HG03558 (cell line): ENCODE measurements around the gene CERS6.
"Not testable (repeated sequence)": the region's sequence is repeated elsewhere in the genome, so short reads cannot be mapped to it uniquely, and the experiment has no call there.

Experiments used
- ATAC-seq: cut with Tn5 transposase; IDR thresholded peaks from one replicate; pipeline ENCODE4 v1.9.1; 2021; ENCODE audit warnings: moderate number of reproducible peaks; ENCODE audit not compliant: unreplicated experiment; ENCODE audit errors: extremely low read depth

Gene CERS6

GRCh38 chr2:168455645-168456520 lies at the start of gene CERS6:
Gene CERS6, plus strand, starts transcription at chr2:168456272. Its CDS starts 177 bp downstream, at chr2:168456449.
- peak; percentile 88 for ATAC-seq

GRCh38 chr2:168412301-168412700 lies 43.8 kb upstream of the CERS6 start:
- ATAC-seq, result not testable (repeated sequence)

DNA sequence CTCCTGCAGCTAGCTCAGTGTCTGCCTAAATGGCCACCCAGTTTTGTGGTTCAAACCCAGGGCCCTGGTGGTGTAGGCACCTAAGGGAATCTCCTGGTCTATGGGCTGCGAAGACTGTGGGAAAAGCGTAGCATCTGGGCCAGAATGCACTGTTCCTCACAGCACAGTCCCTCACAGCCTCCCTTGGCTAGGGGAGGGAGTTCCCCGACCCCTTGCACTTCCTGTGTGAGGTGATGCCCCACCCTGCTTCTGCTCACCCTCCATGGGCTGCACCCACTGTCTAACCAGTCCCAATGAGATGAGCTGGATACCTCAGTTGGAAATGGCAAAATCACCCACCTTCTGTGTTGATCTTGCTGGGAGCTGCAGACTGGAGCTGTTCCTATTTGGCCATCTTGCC lies 43.0 kb upstream of the CERS6 start:
- not testable (repeated sequence) for ATAC-seq

DNA sequence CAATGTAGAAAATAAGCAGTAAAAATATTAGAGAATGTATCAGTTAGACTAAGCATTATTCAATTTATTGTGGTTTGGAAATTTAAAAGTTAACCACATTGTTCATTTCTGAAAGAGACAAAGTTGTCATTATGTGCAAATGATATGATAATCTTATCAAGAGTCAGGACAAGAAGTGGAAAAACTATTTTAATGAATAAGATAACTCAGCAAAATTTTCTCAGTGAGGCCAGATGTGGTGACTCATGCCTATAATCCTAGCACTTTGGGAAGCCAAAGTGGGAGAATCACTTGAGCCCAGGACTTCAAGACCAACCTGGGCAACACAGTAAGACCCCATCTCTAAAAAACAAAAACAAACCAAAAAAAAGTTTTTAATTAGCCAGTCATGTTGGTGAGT lies 39.5 kb upstream of the CERS6 start:
- ATAC-seq, result no peak

DNA sequence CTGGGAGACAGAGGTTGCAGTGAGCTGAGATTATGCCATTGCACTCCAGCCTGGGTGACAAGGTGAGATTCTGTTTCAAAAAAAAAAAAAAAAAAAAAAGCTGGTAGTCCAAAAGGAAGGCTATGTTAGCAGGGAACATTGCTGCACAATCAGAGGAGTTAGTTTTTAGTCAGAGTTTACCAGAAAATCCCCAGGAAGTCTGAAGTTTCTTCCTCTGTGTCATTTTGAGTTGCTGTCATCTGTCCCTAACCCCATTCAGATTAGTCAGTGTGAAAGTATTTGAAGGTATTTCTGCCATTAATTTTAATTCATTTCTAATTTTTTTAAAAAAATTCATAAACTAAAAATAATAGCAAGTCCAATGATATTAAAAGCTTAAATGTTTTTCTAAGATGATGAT lies 33.5 kb upstream of the CERS6 start:
- no peak for ATAC-seq

- no peak for ATAC-seq
Measured at GRCh38 chr2:168424112-168424951, 31.7 kb upstream of the CERS6 start.

DNA sequence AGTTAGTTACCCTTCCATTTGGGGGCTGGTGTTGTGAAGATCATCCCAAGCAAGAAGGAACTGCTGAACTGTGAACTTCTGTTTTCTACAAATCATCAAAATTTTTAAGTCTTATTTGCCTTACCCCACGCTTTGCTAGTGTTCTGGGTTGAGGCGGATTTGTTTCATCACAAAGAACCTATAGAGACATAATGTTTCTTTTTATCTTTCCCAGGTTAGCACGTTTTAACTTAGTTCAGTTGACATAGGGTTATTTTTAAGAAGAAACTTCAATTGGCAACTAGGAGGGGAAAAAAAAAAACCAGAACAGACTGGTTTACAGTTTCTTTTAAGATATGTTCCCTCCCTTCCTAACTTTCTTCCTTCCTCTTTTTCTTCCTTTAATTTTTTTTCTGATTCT lies 31.1 kb upstream of the CERS6 start:
- no peak for ATAC-seq

- ATAC-seq, result no peak
Measured at GRCh38 chr2:168426861-168427260, 29.2 kb upstream of the CERS6 start.

DNA sequence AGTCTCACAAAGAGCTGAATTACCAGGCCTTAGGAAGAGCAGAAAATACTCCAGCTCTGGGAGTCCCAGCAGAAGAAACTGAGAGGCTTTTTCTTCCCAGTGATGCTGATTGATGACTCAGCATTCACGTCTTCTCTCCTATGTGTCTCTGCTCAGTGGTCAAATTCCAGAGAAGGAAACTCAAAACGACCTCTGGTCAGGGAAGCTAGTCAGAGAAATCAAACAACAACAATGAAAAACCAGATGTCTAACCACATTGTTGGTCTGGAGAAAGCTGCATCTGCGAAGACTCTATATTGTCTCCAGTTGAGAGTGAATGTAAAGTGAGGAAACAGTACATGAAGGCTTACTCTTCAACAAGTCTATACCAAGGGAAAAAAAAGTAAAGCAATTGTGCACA lies 28.6 kb upstream of the CERS6 start:
- ATAC-seq, result no peak

DNA sequence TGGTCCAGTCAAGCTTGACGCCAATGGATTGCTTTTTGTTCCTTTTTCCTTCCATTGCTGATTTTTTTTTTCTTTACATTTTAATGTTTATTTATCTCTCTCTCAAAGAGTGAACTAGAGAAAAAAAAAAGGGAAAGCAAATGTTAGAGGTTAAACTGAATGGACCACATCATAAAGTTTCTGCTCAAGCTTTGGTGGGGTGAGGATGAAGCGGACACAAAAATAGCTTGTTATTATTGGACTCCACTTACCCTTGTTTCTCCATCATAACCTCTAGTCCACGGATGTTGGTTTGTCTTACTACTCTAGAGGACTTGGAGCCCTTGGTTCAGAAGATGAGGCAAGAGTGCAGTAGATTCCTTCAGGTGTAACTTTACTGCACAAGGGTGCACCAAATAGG lies 27.6 kb upstream of the CERS6 start:
- no peak for ATAC-seq

DNA sequence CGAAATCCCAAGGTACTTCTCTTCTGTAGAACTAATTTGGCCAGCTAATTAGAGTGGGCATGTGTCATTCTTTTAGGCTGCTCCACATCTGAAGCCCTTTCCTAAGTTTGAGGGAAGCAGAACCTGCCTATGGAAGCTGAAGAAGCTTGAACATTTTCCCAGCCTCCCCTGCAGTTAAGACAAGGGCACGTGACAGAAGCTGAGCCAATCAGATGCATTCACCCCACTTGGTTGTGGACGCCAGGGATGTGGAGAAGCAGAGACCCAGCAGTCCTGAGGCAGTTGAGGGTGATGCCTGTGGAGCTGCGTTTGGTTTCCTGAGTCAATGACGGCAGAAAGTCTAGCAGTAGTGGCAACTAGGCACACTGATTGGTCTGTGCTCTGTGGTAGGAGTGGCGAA lies 26.1 kb upstream of the CERS6 start:
- ATAC-seq, result no peak

GRCh38 chr2:168430431-168430830 lies 25.6 kb upstream of the CERS6 start:
- ATAC-seq, result no peak

DNA sequence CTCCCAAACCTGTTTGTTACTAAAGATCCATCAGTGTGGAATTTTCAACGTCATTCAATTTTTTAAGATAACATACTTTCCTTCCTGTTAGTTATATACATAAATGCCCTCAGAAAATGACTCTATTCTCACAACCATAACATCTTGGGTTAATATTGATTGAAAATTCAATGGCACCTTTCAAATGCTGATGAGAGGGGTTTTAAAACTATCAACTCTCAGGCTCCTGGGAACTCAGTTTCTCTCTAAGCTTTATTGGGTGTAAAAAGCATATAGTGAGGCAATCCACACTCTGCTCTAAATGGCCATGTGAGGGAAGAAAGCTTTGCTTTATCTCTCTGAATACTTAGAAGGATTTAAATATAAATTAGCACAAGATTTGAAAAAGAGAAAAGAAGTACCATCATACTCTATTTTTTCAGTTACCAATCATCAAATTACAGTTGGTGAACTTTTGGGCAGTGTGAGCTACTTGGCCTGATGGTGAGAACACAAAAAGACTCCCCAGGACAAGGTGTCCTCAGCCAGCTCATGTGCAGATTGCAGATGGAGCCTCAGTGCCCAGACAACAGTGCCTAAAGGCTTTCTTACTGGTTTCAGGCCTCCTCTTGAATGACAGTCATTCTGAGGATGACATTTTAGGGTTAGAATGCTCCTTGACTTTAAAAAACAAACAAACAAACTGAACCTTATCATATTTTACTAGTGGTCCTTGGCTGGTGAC lies 24.6 kb upstream of the CERS6 start:
- ATAC-seq, result no peak

DNA sequence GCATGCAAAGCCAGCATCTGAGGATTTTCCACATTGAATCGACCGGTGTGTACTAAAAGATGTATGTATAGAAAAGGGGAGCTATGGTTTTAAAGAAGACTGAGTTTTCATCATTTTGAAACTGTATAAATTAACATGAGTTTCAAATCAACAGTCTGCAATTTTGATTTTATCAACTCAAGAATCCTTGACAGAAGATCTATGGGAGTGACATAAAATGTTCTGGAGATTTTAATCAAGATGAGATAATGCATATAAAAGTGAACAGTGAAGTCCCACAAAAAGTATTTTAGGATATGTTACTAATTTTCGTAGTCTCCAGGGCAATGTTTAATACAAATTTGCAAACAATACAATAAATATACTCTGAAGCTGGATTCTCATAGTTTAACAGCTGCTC lies 24.0 kb upstream of the CERS6 start:
- ATAC-seq, result no peak

DNA sequence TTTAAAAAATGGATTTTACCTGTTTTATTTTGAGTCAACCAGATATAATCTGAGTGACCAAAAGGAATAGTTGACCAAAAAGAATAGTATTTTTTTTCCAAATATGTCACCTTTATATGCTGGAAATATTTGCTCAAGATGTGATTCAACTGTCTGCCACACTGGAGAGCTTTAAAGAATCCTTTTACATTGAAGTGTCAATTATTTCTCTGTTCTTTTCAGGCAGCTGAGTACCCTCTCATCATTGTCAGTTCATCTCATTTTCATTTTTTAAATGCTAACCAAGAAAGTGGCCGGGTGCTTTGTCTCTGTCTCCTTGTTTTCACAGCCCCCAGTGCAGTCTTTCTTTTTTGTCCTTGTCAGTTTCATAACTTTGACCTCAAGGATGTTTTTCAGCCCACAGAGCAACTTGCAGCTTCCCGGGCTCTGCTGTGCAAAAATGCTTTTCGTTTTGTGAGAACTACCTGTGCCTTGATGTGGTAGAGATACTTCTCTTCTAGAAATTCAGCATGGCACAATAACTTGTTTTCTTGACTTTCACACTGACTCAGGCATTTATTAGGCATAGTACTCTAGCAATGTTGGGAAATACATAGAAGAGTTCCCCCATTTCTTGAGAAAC lies 23.4 kb upstream of the CERS6 start:
- ATAC-seq, result no peak

GRCh38 chr2:168433527-168433926 lies 22.5 kb upstream of the CERS6 start:
- no peak for ATAC-seq

DNA sequence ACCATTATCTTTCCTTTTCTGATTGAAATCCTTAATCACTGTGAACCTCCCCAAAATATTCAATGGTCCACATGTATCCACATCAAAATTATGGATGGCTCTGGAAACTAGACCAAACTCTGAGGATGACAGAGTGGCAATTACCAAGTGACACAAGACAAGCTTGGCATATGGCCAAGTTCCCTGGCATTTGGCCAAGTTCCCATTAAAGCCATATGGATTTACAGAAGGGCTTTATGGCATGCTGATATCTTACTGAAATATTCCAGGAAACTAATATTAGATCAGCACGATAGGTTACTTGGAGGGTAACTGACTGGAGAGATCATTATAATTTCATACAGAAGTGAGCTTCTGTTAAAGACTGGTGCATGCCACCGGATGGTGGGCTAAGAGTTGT lies 21.9 kb upstream of the CERS6 start:
- no peak for ATAC-seq

GRCh38 chr2:168436840-168437239 lies 19.2 kb upstream of the CERS6 start:
- no peak for ATAC-seq

- no peak for ATAC-seq
Measured at GRCh38 chr2:168438553-168438952, 17.5 kb upstream of the CERS6 start.

GRCh38 chr2:168439536-168439935 lies 16.5 kb upstream of the CERS6 start:
- no peak for ATAC-seq
